ENCODE results near the gene MLXIP.

- TF ChIP-seq CTCF (conservative IDR thresholded peaks at IDR 0.05; ENCODE audit: low read depth, low read length) (no peak), EZH2 (IDR thresholded peaks at IDR 0.05; ENCODE audit: low read length, unreplicated experiment) (no peak)
Observed at GRCh38 chr12:122138616-122139015, 60.1 kb downstream of the MLXIP start.

Data from PC-3 (cell line).